Non-pigmented ciliary epithelial cell (primary cell): Measurements from ENCODE around the gene TMEM178A.
"Not testable (repeated sequence)": the region's sequence is repeated elsewhere in the genome, so short reads cannot be mapped to it uniquely, and the experiment has no call there.

Source experiments
- DNase-seq: peaks from one replicate; pipeline ENCODE4 v3.0.0-alpha.2; 2010; ENCODE audit warnings: low read depth

TMEM178A gene

DNA sequence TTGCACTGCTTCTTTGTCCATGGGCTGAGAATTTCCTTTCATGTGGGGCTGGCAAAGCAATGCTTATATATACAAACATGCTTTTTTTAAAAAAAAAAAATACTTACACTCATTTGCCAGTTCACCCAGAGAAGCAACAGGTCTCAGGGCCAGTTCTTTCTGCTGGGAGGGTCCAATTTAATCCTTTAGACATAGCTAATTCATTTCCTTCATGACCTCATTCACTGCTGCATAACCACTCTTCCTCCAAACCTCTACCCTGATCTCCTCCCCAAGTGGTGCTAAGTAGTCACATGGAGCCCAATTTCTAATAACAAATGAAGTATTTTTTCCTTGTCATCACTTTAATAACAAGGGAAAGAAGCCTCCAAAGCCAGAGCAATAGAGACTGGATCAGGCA, 17.1 kb upstream of the TMEM178A start:
- DNase-seq, result no peak

- DNase-seq, result no peak
Observed at GRCh38 chr2:39649511-39649910, 16.2 kb upstream of the TMEM178A start.

DNA sequence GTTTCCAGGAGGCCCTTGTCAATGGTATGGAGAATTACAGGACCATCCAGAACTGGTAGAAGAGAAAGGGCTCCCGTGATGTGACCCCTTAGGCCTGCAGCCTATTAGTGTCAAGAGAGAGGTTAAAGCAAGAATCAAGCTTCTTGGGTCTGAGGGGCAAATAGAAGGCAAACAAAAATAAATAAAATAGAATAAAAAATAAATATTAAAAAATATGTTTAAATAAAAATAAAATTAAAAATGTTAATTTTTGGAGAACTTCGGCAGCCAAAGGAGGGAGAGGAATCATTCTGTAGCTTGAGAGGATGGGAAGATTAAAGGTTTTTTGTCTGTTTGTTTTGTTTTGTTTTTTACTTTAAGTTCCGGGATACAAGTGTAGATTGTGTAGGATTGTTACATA, 15.2 kb upstream of the TMEM178A start:
- DNase-seq, result no peak

GRCh38 chr2:39656215-39656614, 9.5 kb upstream of the TMEM178A start:
- not testable (repeated sequence) for DNase-seq

DNA sequence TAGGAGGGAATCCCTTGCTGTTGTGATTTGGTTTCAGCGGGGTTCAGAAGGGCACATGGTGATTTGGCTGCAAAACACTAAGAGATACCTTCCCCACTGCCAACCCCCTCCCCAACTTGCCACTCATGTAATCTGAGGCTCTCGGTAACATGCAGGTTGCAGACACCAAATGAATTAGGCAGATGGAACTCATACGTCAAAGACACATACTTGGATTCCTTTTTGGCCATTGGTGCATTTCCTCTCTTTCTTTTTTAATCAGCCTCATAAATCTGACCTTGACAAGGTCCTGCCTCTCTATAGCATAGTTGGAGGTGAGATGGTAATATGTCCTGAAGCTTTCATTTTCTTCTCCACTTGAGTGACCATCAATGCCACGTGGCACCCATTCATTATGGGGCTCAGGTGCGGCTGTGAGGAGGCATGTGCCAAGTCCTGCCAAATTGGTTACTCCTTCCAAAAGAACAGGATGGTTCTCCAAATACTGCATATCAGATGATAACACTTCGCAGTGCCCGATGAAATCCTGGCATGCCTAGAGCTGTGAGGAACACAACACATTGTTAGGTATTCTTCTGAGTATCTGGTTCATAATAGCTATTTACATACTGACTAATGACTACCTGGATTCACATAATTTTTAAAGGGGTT, 8.3 kb upstream of the TMEM178A start:
- no peak for DNase-seq

GRCh38 chr2:39658371-39658770, 7.3 kb upstream of the TMEM178A start:
- no peak for DNase-seq

- DNase-seq, result no peak
Observed at GRCh38 chr2:39659765-39660611, 5.7 kb upstream of the TMEM178A start.

GRCh38 chr2:39660612-39661236, 5.0 kb upstream of the TMEM178A start:
- no peak for DNase-seq

DNA sequence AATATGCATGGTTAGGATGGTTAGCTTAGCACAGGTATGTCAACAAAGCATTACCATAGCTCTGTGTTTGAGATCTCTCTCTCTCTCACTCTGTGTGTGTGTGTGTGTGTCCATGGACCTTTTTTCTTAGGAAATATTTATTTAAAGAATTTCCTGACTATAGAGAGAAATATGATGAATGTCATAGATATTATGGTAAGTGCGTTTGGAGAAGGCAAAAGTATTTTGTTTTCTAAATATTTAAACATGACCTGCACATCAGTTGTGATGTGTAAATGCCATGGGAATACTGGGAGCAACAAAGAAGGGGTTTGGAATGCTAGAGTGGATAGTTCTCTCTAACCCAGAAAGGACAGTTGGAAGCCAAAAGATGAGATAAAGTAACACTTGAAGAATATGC, 3.9 kb upstream of the TMEM178A start:
- DNase-seq, result no peak

DNA sequence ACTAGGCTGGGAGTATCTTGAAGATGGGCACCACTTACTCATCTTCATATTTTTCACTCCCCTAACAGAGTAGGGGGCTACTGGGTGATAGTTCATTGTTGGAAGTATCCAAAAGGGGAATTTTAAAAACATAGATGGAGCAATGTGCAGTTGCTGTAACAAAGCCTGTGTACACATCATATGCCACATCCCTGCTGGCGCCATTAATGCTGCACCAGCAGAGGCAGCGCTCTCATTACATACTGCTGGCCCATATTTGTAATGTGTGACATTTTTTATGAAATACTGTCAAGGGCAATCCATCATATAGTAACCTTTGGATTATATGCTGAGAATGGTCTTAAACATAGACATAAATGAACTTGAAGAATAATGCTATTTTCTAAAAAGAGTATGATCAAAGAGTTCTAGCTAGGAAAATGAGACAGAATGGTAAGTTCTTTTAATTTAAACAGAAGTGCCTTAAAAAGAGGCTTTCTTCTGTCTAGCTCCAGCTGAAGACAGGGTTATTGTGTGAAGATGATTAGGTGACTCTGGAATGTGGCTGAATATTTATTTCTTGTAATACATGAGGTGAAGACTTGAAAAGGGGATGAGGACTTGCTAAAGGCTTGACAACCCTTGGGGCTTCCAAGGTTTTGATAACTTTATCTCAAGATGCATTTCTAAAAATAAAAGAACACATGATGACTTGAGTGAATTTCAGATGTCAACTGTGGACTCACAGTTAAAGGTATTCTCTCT, 2.4 kb upstream of the TMEM178A start:
- DNase-seq, result no peak

DNA sequence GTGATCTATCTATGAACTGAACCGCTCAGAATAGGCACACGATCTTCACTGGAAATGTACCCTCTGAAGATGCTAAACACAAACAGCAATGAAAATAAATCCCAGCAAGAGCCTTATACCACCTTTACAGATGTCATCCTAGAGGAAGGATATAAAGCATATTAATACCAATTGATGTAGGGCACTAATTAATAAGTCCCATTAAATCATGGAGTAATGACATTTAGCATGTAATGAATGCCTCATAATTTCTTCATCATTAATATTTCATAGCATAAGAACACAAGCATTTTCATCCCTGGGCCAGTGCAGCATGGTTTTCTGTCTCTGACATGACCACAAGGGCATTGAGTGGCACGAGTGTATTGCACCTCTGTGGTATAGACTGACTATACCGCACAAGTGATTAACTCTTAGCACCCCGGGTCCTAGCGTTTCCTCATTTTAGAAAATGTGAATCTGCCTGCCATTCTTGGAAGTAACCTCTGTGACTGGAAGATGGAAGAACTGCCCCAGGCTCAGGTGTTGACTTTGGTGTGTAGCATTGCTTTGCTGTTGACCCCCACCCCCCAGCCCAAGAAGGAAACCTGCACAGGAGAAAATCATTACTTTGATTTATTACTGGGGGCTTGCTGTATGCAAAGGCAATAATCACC, 1.4 kb upstream of the TMEM178A start:
- no peak for DNase-seq

DNA sequence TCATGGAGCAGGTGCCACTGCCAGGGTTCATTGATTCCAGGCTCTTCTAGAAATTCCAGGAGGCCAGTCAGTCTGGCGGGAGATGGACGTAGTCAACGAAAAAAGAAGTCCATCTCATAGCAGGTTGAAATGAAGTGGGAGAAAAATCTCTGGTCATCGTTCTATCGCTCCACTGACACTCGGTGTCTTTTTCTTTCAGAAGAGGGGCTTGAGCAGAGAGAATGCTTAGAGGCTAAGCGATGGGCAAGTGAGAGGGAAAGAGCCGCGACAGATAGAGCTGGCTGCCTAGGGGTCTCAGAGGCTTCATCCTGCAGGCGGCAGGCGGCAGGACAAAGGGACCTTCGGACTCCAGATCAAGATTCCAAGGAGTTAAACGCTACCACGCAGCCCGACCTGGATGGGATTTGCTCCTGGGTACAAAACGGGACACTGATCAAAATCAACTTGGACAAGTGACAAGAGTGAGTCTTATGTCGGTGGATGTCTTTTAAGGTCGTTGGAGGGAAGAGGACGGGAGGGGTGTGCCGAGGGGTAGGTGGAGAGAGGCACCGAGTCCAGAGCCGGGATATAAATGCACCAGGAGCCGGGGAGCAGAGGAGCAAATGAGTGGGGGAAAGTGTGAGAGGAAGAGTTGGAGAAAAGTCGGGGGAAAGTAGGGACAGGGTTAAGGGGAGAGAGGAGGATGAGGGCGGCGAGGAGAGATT, 677 bp upstream of the TMEM178A start:
- DNase-seq, result no peak

GRCh38 chr2:39666491-39667101, 879 bp downstream of the TMEM178A start:
- no peak for DNase-seq

GRCh38 chr2:39667104-39667885, 1.6 kb downstream of the TMEM178A start:
- DNase-seq, result no peak

- DNase-seq, result no peak
Observed at GRCh38 chr2:39667886-39668276, 2.2 kb downstream of the TMEM178A start.

DNA sequence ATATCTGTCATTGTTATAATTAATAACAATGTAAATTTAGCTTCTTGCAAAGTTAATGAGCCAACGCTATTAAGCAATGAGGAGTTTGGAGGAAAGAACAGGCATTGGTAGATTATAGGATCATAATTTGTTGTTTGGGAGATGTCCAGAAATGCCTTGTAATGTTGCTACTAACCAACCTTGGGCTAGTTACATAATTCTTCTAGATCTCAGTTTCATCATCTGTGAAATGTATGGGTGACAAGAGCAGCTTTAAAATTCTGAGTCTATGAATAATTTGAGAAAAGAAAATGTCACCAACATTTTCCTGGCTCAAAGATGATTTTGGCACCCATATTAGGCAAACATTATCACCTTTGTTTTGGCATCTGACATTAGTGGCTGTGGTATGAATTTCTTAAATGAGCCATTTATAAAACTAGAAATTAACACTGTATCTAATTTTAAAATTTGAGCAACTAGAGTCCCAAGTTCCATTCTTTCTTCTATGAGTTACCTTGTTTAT, 2.9 kb downstream of the TMEM178A start:
- no peak for DNase-seq

DNA sequence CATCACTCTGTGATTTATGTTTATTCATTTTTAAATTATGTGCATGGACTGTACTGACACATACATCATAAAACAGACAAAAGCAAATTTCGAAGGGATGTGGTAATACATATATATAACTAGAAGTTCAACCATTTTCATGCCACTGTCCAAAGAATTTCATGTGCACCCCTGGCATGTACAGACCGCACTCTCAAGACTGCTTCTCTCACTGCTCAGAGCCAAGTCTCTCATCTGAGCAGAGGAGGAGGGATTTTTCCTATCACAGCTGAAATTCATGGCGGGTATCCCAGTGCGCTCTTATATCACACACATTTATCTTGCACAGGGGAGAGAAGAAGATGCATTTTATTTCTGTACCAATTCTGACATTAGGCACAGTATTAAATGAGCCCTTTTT, 5.9 kb downstream of the TMEM178A start:
- no peak for DNase-seq

DNA sequence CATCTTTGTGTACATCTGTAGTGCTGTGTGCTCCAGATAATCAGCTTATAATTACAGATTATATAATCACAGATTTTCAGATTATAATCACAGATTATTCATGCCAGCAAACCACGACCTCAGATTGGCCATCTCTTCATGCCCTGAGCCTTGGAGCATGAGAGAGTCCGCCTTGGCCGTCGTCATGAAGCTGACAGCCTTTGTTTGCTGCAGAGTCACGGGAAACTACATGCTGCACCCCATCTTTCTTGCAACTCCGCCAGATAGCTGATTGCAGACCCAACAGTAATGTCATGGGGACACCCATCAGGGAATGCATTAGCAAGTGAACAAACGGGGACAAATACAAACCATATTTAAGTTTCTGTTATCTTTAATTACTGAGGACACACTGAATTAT, 7.3 kb downstream of the TMEM178A start:
- DNase-seq, result no peak

DNA sequence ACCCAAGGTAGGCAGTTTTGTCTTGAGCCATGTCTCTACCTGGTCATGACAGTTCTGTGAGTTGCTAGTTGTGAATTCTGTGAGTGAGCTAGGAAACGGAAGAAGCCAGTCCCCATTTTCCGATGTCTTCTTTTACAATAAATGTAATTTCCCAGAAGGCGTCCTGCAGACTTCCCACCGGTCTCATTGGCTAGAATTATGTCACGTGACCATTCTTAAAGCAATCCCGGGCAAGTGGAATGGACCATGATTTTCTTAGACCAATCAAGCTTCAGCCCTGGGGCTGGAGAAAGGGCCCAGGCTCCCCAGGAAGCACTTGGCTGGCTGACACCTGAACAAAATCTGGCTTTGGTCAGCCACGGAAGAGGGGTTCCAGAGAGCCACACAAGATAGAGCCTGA, 10.6 kb downstream of the TMEM178A start:
- no peak for DNase-seq

- DNase-seq, result no peak
Observed at GRCh38 chr2:39678170-39678569, 12.5 kb downstream of the TMEM178A start.
